HL-60 (cell line): Measurements from ENCODE around the gene MCCD1.

Experiments
- GABPA ChIP-seq: IDR thresholded peaks from 2 replicates; pipeline ENCODE4 v1.6.1; 2012; ENCODE audit warnings: low read depth
- POLR2AphosphoS5 ChIP-seq: IDR thresholded peaks from 2 replicates; pipeline ENCODE4 v1.6.1; 2012; ENCODE audit warnings: low read depth
- SPI1 ChIP-seq: IDR thresholded peaks from 2 replicates; pipeline ENCODE4 v1.6.1; 2012; ENCODE audit warnings: low read depth, mild to moderate bottlenecking, borderline replicate concordance
- TF ChIP-seq, protein P1 (sequence below): IDR thresholded peaks from one replicate; pipeline ENCODE4 v1.5.1; 2011; ENCODE audit warnings: low read length, control low read depth, inconsistent platforms; ENCODE audit not compliant: insufficient read depth

- TF ChIP-seq, protein P1, sequence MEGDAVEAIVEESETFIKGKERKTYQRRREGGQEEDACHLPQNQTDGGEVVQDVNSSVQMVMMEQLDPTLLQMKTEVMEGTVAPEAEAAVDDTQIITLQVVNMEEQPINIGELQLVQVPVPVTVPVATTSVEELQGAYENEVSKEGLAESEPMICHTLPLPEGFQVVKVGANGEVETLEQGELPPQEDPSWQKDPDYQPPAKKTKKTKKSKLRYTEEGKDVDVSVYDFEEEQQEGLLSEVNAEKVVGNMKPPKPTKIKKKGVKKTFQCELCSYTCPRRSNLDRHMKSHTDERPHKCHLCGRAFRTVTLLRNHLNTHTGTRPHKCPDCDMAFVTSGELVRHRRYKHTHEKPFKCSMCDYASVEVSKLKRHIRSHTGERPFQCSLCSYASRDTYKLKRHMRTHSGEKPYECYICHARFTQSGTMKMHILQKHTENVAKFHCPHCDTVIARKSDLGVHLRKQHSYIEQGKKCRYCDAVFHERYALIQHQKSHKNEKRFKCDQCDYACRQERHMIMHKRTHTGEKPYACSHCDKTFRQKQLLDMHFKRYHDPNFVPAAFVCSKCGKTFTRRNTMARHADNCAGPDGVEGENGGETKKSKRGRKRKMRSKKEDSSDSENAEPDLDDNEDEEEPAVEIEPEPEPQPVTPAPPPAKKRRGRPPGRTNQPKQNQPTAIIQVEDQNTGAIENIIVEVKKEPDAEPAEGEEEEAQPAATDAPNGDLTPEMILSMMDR: no peak
- peak; percentile 98 for TF ChIP-seq POLR2AphosphoS5
- no peak for TF ChIP-seq GABPA
- peak; percentile 22; the same call in 1 of the 2 replicates for TF ChIP-seq SPI1
These were observed 46.7 kb downstream of the MCCD1 start, which contains the start of gene TNF for GRCh38 chr6:31575335-31575901.
